IPS-18c (cell line): ENCODE results near the gene CTNNBIP1.
"Not testable (repeated sequence)": the region's sequence is repeated elsewhere in the genome, so short reads cannot be mapped to it uniquely, and the experiment has no call there.

Experiments used
- H3K4me3 ChIP-seq: 2 replicates; pipeline ENCODE4 v1.7.0; 2013; ENCODE audit warnings: low read depth, mild to moderate bottlenecking, low read length, moderate library complexity; ENCODE audit not compliant: insufficient read depth
- H3K9me3 ChIP-seq: one replicate; pipeline ENCODE4 v1.6.1; 2013; ENCODE audit warnings: mild to moderate bottlenecking, low read length, moderate library complexity; ENCODE audit not compliant: control insufficient read depth, insufficient read depth

Gene CTNNBIP1

GRCh38 chr1:9910076-9910422 is at the start of gene CTNNBIP1:
TSS of gene CTNNBIP1 (minus strand) at chr1:9910269. CDS start at chr1:9872064, 38,205 bp downstream.
- Histone ChIP-seq H3K9me3 (no peaks in the 10 kb centered on the region), H3K4me3 (peak within 1 kb of the TSS; percentile 84)

- Histone ChIP-seq H3K9me3 (no peaks in the 10 kb centered on the region), H3K4me3 (no peak overlapping the region)
Measured at GRCh38 chr1:9957726-9958125, 47.7 kb upstream of the CTNNBIP1 start.

GRCh38 chr1:9946315-9946714 is 36.2 kb upstream of the CTNNBIP1 start:
- no peak overlapping the region for H3K4me3 ChIP-seq

GRCh38 chr1:9942939-9943788 is 33.1 kb upstream of the CTNNBIP1 start, which contains the start of the genes LZIC and NMNAT1:
TSS of gene LZIC (minus strand) at chr1:9943391. CDS start at chr1:9936619, 6,772 bp downstream.
TSS of gene NMNAT1 (plus strand) at chr1:9943475. CDS start at chr1:9972074, 28,599 bp downstream.
- Histone ChIP-seq H3K9me3 (no peaks in the 10 kb centered on the region), H3K4me3 (peak within 1 kb of the TSS; percentile 73)

More at GRCh38 chr1:9946315-9946714, 36.2 kb upstream of the CTNNBIP1 start:
- no peaks in the 10 kb centered on the region for H3K9me3 ChIP-seq

GRCh38 chr1:9942399-9942938 is 32.4 kb upstream of the CTNNBIP1 start:
- Histone ChIP-seq H3K9me3 (no peaks in the 10 kb centered on the region), H3K4me3 (peak overlapping the region; percentile 73)

GRCh38 chr1:9929431-9930385 is 19.6 kb upstream of the CTNNBIP1 start:
- H3K4me3 ChIP-seq = no peak overlapping the region
- no peaks in the 10 kb centered on the region for H3K9me3 ChIP-seq

- Histone ChIP-seq H3K4me3 (no peak overlapping the region), H3K9me3 (no peaks in the 10 kb centered on the region)
Measured at GRCh38 chr1:9927259-9927658, 17.2 kb upstream of the CTNNBIP1 start.

- H3K4me3 ChIP-seq = no peak overlapping the region
- H3K9me3 ChIP-seq = no peaks in the 10 kb centered on the region
Measured at GRCh38 chr1:9922342-9922741, 12.3 kb upstream of the CTNNBIP1 start.

GRCh38 chr1:9920606-9921005 is 10.5 kb upstream of the CTNNBIP1 start:
- Histone ChIP-seq H3K4me3 (no peak overlapping the region), H3K9me3 (no peaks in the 10 kb centered on the region)

GRCh38 chr1:9917901-9918300 is 7.8 kb upstream of the CTNNBIP1 start:
- Histone ChIP-seq H3K4me3 (no peak overlapping the region), H3K9me3 (no peaks in the 10 kb centered on the region)

GRCh38 chr1:9917495-9917894 is 7.4 kb upstream of the CTNNBIP1 start:
- not testable (repeated sequence) for H3K9me3 ChIP-seq

GRCh38 chr1:9916452-9916851 is 6.4 kb upstream of the CTNNBIP1 start:
- Histone ChIP-seq H3K9me3 (no peaks in the 10 kb centered on the region), H3K4me3 (no peak overlapping the region)

More at GRCh38 chr1:9917495-9917894, 7.4 kb upstream of the CTNNBIP1 start:
- H3K4me3 ChIP-seq = not testable (repeated sequence)

- no peak overlapping the region for H3K4me3 ChIP-seq
Measured at GRCh38 chr1:9914610-9914937, 4.5 kb upstream of the CTNNBIP1 start.

GRCh38 chr1:9912264-9912936 is 2.3 kb upstream of the CTNNBIP1 start:
- no peaks in the 10 kb centered on the region for H3K9me3 ChIP-seq
- no peak overlapping the region; the same call in 1 of the 2 replicates for H3K4me3 ChIP-seq

More at GRCh38 chr1:9914610-9914937, 4.5 kb upstream of the CTNNBIP1 start:
- H3K9me3 ChIP-seq = no peaks in the 10 kb centered on the region

GRCh38 chr1:9910423-9911178 is 532 bp upstream of the CTNNBIP1 start:
- Histone ChIP-seq H3K9me3 (no peaks in the 10 kb centered on the region), H3K4me3 (peak overlapping the region; percentile 56)
